Fibroblast of villous mesenchyme (primary cell): ENCODE results near the gene ARF4. TPM values are rescaled to one million over a fixed set of nuclear protein-coding genes. Genes with fewer than 3 reads are reported as not detected.
"Not testable (repeated sequence)": the region's sequence is repeated elsewhere in the genome, so short reads cannot be mapped to it uniquely, and the experiment has no call there.

Experiments
- DNase-seq: peaks from one replicate; pipeline ENCODE4 v3.0.0-alpha.2; 2010; ENCODE audit warnings: low read depth
- H3K4me3 ChIP-seq: 2 replicates; pipeline ENCODE4 v1.5.1; 2011; ENCODE audit warnings: low read depth, mild to moderate bottlenecking, low read length
- CTCF ChIP-seq: IDR thresholded peaks from 2 replicates; pipeline ENCODE4 v1.5.1; 2012; ENCODE audit warnings: low read depth, mild to moderate bottlenecking, low read length; ENCODE audit not compliant: insufficient read depth
- total RNA-seq: library from RNA; depleted of rRNA; stranded (reverse); fragments of >200 nt; gene quantifications from 2 replicates; pipeline ENCODE4 v1.2.3, GENCODE V29; 2012

The ARF4 gene
- total RNA-seq, 1 donor, result 531 TPM

GRCh38 chr3:57622362-57622761 lies 25.2 kb upstream of the ARF4 start:
- H3K4me3 ChIP-seq, result no peak overlapping the region
- DNase-seq, result no peak
- no peak for TF ChIP-seq CTCF

DNA sequence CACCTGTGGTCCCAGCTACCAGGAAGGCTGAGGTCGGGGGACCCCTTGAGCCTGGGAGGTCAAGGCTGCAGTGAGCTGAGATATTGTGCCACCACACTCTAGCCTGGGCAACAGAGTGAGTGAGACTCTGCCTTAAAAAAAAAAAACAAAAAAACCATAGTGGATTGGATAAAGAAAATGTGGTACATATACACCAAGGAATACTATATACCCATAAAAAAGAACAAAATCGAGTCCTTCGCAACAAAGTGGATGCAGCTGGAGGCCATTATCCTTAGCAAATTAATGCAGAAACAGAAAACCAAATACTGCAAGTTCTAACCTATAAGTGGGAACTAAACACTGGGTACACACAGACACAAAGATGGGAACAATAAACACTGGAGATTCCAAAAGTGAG lies 20.6 kb upstream of the ARF4 start:
- TF ChIP-seq CTCF, result no peak
- H3K4me3 ChIP-seq, result no peak overlapping the region
- DNase-seq, result no peak

DNA sequence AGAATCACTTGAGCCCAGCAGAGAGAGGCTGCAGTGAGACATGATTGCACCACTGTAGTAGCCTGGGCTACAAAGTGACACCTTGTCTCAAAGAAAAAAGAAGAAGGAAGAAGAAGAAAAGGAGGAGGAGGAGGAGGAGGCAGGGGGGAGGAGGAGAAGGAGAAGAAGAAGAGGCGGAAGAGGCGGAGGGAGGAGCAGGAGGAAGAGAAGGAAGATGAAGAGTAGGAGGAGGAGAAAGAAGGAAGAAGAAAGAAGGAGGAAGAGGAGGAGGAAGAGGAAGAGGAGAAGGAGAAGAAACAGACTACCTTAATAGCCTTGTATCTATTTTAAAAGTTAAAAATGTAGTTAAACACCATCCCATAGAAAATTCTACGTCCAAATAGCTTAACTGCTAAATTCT lies 19.1 kb upstream of the ARF4 start:
- TF ChIP-seq CTCF, result no peak
- no peak overlapping the region for H3K4me3 ChIP-seq
- no peak for DNase-seq

DNA sequence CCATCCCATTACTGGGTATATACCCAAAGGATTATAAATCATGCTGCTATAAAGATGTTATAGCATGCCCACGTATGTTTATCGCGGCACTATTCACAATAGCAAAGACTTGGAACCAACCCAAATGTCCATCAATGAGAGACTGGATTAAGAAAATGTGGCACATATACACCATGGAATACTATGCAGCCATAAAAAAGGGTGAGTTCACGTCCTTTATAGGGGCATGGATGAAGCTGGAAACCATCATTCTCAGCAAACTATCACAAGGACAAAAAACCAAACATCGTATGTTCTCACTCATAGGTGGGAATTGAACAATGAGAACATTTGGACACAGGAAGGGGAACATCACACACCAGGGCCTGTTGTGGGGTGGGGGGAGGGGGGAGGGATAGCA lies 14.7 kb upstream of the ARF4 start:
- DNase-seq, H3K4me3 ChIP-seq: not testable (repeated sequence)

DNA sequence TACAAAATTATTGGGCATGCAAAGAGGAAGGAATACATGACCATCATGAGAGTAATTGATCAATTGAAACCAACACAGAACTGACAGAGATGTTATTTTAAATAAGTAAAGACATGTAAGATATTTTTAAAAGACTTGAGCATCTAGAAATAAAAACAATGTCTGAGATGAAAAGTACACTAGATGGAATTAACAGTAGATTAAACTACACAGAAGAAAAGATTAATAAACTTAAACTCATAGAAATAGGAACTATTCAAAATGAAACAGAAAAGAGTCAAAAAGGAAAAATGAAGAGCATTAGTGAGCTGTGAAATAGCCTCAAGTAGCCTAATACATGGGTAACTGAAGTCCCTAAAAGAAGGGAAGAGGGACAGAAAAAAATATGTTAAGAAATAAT lies 8.5 kb upstream of the ARF4 start:
- H3K4me3 ChIP-seq, result no peak overlapping the region
- DNase-seq, result no peak
- TF ChIP-seq CTCF, result no peak

GRCh38 chr3:57604971-57605370 lies 7.8 kb upstream of the ARF4 start:
- no peak for DNase-seq
- TF ChIP-seq CTCF, result no peak
- H3K4me3 ChIP-seq, result no peak overlapping the region

DNA sequence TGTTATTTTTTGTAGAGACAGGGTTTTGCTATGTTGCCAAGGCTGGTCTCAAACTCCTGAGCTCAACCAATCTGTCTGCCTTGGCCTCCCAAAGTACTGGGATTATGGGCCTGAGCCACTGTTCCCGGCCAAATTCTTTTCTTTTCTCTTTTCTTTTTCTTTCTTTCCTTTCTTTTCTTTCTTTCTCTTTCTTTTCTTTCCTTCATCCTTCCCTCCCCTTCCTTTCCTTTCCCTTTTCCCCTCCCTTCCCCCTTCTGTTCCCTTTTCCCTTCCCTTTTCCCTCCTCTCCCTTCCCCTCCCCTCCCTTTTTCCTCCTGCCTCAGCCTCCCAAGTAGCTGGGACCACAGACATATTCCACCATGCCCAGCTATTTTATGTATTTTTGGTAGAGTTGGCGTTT lies 3.1 kb upstream of the ARF4 start:
- no peak overlapping the region for H3K4me3 ChIP-seq
- no peak for DNase-seq
- TF ChIP-seq CTCF, result no peak
